T-helper 2 cell treated with Interferon-gamma antibody and Interleukin-4, amounts not matched to agents 100 ng/mL and 5 ng/mL, for 36 hours (primary cell): ENCODE results near the gene TMCC1. TPM values are rescaled to one million over a fixed set of nuclear protein-coding genes. Genes with fewer than 3 reads are reported as not detected.
"Not testable (repeated sequence)": the region's sequence is repeated elsewhere in the genome, so short reads cannot be mapped to it uniquely, and the experiment has no call there.

Experiments
- intact Hi-C: fragments of 100-400 bp; cut with micrococcal nuclease; formaldehyde crosslinking; loops from one replicate; pipeline ENCODE4 v1.15.1; 2023
- total RNA-seq: library from RNA; stranded (reverse); gene quantifications from 2 replicates; pipeline ENCODE4 v1.2.3, GENCODE V29; 2022

The TMCC1 gene
- total RNA-seq, 1 donor from 2014 or later, result 16.8 TPM

GRCh38 chr3:129777806-129778205 is 115.7 kb downstream of the TMCC1 start:
- intact Hi-C loops, result no loop called here

GRCh38 chr3:129775870-129776269 is 117.6 kb downstream of the TMCC1 start:
- intact Hi-C loops, result no loop called here

DNA sequence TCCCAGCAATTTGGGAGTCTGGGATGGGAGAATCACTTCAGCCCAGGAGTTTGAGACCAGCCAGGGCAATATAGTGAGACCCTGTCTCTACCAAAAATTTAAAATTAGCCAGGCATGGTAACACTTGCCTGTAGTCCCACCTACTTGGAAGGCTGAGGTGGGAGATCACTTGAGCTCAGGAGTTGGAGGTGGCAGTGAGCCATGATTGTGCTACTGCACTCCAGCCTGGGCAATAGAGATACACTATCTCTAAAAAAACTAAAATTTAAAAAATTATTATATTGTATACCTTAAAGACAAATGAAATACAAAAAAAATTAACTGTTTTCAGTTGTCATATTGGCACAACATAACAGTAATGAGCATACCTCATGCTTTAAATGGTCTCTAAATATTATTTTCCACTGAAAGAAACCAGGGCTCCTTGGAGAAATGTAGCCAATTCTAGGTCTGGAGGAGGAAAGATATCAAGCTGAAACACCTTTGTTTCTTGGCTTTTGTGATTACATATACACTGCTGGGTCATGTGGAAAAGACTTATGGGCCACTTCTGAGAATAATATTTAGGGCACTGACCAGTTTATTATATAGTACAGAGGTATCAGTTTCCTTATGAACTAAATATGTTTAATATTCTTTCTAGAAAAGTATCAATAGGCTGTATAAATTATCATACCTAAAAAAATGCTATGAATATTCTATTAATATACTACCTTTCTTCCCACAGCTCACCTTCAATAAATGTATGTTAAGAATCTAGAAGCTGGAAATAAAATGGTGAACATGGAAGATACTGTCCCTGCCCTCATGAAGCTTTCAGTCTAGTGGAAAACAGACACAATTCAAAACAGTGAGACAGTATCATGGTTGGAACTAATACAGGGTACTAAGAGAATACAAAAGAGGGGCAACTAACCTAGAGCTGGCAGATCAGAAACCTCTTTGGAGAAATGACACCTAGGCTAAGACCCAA is 119.5 kb downstream of the TMCC1 start:
- intact Hi-C loops, result no loop called here

GRCh38 chr3:129770604-129771003 is 122.9 kb downstream of the TMCC1 start:
- intact Hi-C loops, result no loop called here

DNA sequence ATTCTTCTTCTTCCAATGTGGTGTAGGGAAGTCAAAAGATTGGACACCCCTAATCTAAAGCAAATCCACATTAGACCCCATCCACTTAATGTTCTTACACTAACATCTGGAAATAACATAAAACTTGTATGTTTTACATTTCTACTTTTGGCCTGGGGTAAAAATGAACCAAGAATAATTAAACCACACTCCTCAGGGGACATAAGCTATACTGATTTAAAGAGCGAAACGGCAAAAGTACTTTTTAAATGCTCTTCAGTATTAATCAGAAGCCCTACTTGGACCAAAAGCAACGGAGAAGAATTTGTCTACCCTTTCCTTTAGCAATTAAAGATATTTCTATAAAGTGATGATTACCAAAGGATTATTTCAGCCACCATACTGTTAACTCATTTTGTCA is 123.9 kb downstream of the TMCC1 start:
- intact Hi-C loops, result no loop called here

DNA sequence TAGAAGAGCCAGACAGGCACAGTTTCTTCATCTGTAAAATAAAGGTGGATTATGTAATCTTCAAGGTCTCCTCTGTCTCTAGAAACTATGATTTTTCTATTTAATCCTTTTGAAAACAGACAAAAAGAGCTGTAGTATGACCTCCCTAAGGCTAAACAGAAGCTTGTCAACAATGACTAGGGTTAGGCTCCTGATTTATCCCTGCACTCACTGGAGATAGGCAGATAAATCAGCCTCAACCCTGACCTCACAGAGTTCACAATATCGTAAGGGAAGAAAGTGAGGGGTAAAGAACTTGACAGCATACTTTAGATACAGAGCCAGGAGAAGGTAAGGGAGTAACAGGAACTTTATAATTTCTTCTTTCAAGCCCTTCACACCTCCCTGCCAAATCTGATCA is 124.8 kb downstream of the TMCC1 start:
- intact Hi-C loops, result no loop called here

DNA sequence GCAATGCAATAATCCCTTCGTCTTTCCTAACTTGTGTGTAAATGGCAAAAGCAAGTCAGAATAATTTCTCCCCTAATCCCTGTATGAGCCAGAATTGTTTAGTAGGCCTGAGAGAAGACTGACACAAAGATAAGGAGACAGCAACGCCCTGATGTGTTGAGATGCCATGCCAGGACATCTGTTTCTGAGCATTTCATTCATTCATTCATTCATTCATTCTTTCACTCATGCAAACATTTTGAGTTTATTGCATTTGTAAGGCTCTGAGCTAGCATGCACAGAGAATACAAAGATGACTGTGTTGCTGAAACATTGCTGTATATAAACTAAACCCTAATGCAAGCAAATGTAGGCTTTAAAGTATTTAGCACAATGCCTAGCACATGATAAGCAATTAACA is 127.4 kb downstream of the TMCC1 start:
- intact Hi-C loops, result no loop called here

- intact Hi-C loops, result no loop called here
These were observed 129.4 kb downstream of the TMCC1 start for GRCh38 chr3:129764090-129764489.

- intact Hi-C loops, result no loop called here
These were observed 134.7 kb downstream of the TMCC1 start for GRCh38 chr3:129758785-129759320.

DNA sequence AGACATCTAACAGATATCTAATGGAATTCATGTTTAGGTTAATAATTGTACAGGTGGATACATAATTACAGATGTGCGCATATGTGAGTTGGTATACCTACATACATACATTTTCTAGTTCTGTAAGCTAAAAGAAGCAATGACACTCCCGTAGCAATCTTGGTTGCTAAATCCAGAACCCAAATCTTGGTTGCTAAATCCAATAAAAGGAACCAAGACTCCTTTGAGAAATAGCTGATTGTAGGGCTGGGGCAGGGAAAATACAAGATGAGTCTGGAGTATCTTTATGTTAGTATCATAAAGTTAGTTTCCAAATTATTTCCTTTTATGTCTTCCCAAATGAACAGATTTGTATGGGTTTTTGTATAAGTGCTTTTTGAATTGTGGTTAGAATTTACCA is 135.2 kb downstream of the TMCC1 start:
- intact Hi-C loops, result no loop called here

GRCh38 chr3:129756871-129757270 is 136.6 kb downstream of the TMCC1 start:
- intact Hi-C loops, result no loop called here

DNA sequence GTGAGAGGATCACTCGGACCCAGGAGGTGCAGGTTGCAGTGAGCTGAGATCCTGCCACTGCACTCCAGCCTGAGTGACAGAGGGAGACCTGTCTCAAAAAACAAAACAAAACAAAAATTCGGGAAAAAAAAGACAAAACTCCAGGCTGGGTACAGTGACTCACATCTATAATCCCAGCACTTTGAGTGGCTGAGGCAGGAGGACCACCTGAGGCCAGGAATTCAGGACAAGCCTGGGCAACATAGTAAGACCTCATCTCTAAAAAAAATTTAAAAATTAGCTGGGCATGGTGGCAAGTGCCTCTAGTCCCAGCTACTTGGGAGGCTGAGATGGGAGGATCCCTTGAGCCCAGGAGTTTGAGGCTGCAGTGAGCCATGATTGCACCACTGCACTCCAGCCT is 142.4 kb downstream of the TMCC1 start:
- intact Hi-C loops, result not testable (repeated sequence)

DNA sequence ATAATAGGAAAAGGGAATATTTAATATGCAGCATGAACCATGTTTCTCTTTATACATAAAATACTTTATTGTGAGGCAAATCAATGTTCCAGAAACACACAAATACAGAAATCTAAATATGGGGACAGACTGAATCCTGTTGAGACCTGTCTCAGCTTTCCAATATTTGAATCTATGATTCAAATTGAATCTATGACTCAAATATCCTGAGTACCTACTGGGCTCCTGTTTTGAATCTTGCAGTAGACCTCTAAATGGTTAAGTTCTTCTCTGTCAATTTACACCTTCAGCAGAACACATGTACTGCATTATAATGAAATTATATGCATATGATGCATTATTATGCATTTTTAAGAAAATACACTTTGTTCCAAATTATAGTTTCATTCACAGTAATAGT is 143.8 kb downstream of the TMCC1 start:
- intact Hi-C loops, result no loop called here

DNA sequence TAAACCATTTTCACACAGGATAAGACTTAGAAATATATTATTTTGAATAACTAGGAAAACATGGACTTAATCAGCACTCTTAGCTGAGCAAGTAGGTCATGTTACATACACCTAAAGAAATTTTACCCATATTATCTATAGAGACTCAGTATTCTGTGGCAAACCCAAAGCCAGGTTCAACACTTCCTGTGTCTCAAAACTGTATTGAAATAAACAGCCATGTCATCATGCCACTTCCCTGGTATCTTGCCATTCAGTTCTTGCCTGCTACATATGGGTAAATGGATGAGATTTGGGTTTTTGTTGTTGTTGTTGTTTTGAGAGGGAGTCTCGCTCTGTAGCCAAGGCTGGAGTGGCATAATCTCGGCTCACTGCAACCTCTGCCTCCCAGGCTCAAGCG is 145.5 kb downstream of the TMCC1 start:
- intact Hi-C loops, result no loop called here

GRCh38 chr3:129747136-129747535 is 146.4 kb downstream of the TMCC1 start:
- intact Hi-C loops, result no loop called here

GRCh38 chr3:129746629-129747028 is 146.9 kb downstream of the TMCC1 start:
- intact Hi-C loops, result no loop called here

GRCh38 chr3:129745253-129745652 is 148.3 kb downstream of the TMCC1 start:
- intact Hi-C loops, result no loop called here

- intact Hi-C loops, result no loop called here
These were observed 151.7 kb downstream of the TMCC1 start for GRCh38 chr3:129741794-129742193.

DNA sequence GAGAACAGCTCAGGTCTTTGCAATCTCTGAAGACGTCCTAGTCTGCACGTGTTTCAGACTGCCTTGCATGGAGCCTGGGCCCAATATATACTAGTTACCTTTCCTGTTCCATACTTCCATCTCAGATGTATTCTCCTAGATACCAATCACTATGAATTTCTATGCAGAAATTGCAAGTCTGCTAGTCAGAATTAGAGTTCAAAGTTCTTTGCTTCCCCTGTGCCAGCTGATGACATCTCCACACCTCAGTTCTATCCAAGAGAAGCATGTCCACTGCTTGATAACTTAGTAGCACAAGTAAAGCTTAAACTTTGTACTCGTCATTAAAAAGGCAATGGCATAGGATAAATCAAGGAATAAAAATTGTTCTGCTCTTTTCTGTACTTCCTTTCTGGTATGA is 153.4 kb downstream of the TMCC1 start:
- intact Hi-C loops, result no loop called here

DNA sequence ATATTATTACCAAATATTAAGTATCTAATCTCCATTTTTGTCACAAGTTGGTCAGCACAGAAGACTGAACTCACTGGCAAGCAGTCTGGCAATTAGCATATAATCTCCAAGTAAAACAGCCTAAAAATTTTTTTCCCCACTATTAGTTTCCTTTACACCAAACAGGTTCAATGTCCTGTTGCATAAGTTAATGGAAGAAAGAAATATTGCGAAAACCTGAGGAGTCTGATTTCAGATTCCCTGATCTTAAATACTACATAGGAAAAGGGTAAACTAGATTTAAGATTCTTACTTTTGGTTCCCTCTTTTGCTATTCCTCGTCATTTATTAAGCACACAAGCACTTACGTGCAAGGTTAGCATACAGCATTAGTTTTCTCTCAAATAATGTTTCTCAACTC is 153.9 kb downstream of the TMCC1 start:
- intact Hi-C loops, result no loop called here

DNA sequence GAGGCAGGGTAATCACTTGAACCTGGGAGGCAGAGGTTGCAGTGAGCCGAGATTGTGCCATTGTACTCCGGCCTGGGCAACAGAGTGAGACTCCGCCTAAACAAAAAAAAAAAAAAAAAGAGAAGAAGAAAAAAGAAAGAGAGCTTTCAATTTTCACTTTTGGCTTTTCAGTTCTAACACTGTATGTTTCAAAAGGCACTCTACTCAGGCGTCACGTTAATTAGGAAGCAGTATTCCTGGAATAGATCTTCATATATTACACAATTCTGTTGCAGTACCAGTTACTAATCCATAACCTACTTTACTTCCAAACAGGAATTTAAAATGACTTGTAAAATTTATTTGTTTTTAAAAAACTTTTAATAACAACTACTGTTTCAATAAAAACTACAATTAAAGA is 155.3 kb downstream of the TMCC1 start:
- intact Hi-C loops, result no loop called here

DNA sequence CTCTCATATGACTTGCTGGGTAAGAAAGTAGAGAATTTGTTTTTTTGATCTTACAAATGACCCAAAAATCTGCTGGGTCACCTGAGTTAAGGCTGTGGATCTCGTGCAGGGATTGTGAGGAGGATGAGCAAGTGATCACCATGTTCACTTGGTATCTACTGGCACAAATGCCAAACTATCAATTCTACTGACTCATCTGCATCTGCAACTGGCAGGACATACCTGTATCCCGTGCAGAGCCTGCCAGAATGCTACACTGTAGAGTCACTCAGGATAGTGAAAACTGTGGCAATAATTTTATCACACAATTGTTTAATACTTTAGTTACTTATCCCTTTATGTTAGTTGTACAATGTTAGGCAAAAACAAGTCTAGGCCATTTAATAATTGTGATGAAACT is 157.4 kb downstream of the TMCC1 start:
- intact Hi-C loops, result no loop called here

- intact Hi-C loops, result no loop called here
These were observed 157.9 kb downstream of the TMCC1 start for GRCh38 chr3:129735638-129736037.
